NCI-H526 treated with DMSO at 0.1 percent for 48 hours (cell line): ENCODE measurements around the gene ABCD3.

Experiments
- DNase-seq: peaks from one replicate; lab custom pipeline; 2025; lab: John Stamatoyannopoulos, UW

The ABCD3 gene

DNA sequence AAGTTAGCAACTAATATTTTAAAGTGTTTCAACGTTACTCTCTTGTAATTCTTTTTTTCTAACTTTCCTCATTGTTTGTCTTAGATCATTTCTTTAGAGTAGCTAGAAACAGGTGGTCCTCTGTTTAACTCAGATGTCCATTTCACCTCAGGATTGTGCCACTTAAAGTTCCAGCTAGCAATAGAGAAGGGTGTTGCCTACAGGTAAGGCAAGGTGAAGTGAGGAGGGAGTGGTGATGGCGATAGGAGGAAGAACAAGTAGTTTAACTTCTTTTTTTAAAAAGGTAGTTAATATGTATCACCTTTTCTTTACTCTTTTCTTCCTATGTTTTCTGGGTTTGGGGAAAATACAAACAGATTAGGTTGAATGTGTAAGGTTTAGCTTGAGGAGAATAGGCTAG is 44.4 kb downstream of the ABCD3 start:
- DNase-seq = no peak

DNA sequence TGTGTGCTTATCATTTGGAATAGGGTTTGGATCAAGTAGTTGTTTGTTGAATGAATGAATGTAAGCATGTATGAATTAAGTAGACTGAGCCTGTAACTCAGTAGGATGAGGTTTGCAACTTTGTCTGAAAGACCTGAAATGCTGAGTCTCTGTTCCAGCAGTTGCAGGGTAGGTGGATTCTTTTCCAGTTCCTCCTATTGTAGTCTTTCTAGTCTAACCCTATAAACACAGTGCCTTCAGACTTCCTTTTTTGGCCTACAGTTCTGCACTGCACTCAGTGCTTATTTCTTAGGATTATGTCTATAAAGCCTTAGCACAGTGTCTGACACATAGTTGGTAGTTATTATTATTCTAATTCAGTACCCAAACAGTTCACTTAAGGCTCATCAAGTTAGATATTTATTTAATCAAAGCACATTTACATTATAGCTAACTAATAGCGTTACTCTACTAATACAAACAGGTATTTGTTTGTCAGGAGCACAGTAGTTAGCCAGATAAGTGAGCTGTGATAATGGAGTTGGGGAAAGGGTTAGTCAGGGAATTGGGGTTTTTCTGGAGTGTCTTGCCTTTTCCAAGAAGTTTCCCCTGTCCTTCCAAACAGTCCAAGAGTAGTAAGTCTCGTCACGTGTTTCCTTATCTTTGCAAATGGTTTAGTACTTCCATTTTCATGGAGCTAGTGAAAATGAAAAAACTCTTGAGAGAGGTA is 45.0 kb downstream of the ABCD3 start:
- no peak for DNase-seq

DNA sequence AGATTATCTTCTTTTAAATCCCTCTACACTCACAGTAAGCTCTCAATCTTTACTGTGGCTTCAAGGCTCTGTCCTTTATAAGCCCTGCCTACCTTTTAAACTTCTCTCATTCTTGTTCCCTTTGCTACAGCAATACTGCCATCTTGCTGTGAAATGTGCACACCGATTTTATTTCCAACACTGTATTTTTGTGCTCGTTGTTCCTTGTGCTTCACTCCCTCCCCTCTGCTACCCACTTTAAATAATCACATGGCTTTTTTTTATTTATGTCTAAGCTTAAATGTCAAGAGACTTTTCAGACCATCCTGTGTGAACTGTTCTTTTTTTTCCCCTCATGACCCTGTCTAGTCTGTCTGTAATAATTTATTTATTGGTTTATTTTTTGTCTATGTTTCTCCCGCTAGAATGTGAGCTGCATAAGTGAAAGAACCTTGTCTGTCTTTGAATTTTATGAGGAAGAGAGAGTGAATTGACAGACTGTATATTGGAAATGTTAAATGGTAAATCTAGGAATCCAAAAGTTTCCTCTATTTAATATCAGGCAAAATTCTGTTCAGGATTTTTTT is 45.7 kb downstream of the ABCD3 start:
- DNase-seq = no peak

DNA sequence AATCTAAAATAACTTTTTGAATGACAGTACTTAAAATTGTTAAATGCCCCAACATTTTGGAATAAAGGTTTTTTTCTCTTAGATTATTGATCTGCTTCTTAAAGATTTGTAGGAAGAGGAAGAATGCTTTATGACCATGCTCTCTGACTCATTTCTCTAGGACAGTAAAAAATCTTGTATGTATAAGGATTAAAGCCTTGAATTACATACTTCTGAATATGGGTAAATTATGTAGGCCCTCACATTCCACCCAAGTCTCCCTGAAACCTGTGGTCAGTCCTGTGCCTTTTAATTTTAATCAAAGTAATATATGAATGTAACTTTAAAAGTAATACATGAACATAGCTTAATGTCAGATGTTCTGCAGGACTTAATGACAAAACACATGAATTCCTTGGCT is 50.5 kb downstream of the ABCD3 start:
- DNase-seq = no peak

DNA sequence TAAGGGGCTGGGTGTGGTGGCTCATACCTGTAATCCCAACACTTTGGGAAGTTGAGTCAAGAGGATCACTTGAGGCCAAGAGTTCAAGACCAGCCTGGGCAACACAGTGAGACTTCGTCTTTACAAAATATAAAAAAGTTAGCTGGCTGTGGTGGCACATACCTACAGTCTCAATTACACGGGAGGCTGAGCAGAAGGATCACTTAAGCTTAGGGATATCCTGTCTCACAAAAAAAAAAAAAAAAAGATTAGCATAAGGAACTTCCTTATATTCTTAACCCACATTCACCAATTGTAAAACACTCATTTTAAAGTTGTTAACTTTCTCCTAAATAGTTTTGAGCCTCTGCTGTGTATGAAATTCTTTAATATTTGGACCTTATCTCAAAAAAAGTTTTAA is 53.1 kb downstream of the ABCD3 start:
- DNase-seq = no peak

DNA sequence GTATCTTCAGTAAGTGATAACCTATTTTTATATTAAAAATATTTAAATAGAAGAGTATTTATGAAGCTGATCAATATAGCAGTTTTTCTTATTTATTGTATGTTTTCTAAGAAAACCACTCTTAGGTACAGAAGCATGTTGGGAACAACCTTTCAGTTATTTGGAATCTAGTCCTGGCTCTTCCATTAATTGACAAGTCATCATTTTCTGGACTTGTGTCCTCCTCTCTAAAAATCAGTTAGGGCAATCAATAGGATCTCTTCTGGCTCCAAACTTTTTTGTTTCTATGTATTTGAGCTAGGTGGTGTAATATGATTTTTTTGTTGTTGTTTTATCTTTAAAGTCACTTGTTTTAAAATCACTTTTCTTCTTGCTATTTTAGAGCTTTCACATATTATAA is 57.0 kb downstream of the ABCD3 start:
- no peak for DNase-seq

DNA sequence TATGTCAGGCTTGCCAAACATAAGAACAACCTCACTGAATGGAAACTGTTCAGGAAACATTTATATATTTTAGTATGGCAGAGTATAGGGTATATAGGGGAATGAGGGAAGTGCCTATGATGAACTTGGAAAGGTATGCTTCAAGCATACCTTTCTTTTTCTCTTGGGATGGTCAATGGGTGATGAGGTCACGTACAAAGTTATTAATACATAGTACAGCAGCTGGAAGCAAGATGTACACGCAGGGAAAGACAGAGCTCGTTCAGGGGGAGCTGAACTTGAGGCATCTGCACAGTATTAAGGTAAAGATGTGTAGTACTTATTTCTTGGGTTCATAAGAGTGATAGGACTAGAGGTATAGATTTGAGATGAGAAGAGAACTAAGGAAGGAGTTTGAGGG is 61.5 kb downstream of the ABCD3 start:
- DNase-seq = no peak

DNA sequence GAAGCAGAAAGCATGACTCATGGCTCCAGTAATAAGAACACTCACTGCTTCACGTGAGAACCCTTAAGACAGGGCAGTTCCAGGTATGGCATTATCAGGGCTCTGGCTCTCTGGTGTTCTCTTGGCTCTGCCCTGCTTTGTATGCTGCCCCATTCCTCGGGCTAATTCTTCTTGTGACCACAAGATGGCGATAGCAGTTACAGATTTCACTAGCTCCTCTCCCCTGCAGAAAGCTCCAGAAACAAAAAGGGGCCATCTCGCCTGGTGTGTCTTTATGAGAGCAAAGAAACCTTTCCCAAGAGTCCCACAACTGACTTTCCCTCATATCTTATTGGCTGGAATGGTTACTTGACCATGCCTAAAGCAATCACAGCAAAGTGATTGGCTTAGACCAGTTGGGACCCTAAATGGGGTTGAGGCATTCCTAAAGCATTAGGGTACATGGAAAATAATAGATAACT is 63.3 kb downstream of the ABCD3 start:
- peak; percentile 50 for DNase-seq

DNA sequence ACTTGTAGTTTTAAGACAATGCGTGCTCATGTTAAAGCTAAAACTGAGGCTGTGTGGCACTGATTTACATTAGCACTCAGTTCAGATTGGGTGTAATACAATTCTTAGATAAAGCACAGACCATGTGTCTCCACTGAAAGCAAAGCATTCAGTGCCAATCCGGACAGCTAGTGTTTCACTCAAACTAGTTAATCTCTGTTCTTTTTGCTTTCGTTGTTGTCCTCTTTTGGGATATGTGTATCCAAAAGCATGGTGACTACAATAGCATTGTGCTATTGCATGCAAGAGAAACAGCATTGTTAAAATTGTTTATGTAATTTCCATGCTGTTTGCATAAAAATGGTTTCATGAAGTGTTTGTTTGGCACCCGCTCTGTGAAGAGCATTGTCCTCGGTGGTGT is 68.8 kb downstream of the ABCD3 start:
- no peak for DNase-seq

DNA sequence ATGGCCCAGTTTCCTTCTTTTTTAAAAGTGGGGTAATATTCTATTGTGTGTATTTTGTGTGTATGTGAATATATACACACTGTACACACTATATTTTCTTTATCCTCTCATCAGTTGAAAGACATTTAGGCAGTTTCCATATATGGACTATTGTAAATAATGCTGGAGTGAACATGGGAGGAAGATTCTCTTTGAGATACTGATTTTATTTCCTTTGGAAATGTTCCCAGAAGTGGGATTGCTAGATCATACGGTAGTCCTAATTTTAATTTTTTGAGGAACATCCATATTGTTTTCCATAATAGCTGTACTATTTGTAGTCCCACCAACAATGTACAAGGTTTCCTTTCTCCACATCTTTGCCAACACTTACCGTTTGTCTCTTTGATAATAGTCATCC is 72.4 kb downstream of the ABCD3 start:
- DNase-seq = no peak

DNA sequence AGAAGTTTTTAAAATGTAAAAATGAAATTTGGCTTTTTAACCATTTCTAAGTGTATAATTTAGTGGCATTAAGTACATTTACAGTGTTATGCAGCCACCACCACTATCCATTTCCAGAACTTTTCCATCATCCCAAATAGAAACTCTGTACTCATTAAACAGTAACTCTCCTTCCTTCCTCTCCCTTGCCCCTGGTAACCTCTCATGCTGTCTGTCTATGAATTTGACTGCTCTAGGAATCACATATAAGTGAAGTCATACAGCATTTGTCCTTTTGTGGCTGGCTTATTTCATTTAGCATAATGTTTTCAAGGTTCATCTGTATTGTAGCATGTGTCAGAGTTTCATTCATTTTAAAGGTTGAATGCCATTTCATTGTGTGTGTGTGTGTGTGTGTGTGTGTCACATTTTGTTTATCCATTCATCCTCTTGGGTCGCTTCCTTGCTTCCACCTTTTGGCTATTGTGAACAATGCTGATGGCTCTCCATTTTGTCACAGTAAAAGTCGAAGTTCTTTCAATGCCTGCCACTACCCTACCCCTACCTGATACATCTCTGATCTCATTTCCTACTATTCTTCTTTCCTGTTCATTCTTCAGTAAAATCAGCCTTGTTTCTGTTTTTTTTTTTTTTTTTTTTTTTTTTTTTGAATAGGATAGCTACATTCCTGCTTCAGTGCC is 78.0 kb downstream of the ABCD3 start:
- DNase-seq = no peak

DNA sequence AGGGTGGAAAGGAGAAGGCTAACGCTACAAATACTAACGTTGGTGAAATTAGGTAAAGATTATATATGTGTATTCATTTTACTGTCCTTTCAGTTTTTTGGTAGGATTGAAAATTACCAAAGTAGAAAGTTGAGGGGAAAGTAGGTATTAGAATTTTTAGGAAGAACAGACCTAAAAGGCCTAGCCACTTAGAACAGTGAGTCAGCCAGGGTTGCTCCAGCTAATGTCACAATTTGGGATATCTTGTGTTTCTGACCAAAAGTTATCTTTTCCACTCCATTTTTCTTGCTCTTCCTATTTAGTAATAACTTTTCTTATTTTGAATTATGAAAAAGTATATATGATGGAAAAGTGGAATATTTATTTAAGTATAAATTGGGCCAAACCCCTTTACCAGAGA is 83.2 kb downstream of the ABCD3 start:
- no peak for DNase-seq

DNA sequence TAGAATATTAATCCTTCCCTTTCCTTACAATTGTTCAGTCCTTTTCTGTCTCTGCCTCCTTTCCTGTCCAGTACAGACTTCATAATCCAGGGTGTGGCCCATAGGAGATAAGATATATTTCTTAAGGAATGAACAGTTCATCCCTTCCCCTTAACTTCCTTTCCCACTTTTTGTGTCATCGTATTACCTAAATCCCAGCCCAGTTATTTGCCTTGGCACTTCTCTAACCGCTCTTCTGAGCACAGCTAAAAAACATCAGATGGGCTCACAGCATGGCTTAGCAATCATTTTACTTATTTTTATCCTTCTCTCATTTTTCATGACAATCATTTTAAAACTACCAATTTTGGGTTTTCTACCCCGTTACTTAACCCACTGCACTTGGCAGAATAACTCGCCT is 83.7 kb downstream of the ABCD3 start:
- DNase-seq = no peak

DNA sequence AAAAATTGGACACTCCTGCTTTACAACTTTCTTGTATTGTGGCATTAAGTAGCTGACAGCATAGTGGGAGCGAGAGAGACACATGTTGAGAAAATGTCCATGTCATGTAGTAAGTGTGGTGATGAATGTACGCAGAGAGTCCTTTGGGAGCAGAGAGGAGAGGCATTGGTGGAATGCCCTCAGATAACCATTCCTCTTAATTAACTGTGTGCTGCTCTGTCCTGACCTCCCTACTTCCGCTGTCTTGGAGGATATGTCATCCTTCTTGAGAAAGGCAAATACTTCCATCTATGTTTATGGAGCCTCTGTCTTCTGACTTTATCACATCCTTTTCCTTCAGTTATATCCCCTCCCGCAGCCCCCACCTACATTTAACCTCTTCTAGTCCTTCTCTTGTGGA is 85.0 kb downstream of the ABCD3 start:
- DNase-seq = no peak

DNA sequence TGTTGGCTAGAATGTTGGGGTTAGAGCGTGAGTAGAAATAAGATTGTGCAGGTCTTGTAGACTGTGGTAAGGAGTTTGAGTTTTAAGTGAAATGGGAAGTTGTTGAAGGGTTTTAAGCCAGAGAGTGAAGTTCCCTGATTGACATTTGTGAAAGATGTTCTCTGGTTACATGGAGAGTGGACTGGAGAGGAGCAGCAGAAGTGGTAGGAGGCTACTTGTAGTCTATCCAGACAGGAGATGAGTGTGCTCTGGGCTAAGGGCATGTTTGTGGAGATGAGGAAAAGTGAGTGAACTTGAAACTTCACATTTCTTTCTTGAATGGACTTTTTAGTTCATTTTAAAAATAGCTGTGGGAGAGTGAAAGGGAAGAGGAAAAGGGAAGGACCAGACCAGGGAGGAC is 86.4 kb downstream of the ABCD3 start:
- DNase-seq = no peak

DNA sequence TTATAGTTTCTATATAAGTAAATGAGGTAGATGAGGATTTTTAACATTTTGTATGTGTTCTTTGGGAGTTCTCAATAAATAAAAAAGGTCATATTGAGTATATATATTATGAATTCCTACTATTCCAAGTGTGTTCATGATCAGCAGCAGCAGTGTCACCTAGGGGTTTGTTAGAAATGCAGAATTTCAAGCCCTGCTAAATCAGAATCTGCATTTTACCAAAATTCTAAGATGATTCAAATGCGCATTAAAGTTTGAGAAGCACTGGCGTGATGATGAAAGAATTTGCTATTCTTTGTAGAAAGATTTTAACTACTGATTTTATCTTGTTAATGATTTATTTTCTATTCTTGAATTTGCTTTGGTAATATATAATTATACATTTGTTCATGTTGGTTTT is 94.6 kb downstream of the ABCD3 start:
- no peak for DNase-seq

DNA sequence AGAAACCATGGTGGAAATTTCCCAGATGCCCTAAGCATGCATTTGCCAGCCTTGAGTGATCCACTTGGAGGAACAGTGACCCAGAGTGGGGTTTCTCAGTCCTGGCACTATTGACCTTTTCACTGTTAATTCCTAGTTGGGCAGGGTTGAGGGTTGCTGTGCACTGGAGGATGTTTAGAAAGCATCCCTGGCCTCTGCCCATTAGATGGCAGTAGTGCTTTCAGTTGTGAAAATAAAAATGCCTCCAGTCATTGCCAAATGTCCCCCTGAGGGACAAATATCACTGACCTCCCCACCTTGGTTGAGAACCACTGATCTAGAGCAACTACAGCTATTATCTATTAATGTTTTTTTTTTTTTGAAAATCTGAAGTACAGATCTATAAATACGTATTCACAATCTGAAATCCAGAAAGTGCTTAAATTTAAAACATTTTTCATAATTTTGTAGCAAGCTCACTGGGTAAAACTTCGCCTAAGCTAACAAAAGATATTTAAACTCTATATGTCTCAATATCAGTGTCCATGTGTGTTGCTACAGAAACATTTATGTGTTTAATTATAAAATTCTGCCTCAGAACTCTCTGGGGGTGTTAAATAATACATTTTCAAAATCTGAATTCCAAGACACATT is 96.0 kb downstream of the ABCD3 start:
- no peak for DNase-seq

DNA sequence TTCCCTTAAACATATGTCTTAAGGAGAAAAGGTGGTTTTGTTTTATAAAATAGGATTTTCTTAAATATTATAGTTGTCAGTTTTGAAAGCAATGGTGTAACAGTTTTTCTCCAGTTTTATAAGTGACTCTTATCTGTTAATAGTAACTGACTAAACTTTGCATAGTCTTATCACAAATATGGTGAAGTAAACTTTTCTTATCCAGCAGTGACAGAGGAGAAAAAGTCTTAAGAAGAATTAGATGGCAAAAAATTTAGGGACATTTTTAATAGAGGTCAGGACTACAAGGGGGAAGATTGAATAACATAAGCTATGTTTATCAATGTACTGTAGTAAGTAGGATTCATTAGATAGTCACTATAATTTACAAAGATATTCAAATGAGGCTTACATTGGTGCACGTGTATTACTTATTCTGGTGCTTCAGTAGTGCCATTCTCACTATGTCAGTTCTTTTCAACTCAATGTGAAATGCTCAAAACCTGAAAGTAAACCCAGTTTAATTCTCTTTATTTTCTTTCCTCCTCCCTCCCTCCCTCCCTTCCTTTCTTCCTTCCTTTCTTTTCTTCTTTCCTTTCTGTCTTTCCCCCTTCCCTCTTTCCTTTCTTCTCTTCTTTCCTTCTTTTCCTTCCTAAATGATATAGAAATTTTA is 97.2 kb downstream of the ABCD3 start:
- no peak for DNase-seq

DNA sequence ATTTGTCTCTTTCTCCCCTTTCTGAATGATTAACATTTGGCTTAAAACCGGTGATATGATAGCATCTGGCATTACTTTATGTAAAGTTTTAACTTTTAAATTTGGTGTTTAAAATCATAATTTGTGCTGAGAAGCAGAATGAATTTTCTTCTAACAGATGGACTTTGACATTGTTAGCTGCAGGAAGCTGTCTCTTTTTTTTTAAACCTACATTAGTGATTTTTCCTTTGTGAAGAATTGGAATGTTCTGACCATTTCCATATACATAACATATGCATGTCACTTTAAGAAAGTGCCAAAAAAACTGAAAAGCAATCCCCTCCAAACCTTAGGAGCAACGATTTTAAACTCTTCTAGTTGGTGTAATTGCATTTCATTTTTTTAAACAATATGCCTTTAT is 101.2 kb downstream of the ABCD3 start:
- no peak for DNase-seq

DNA sequence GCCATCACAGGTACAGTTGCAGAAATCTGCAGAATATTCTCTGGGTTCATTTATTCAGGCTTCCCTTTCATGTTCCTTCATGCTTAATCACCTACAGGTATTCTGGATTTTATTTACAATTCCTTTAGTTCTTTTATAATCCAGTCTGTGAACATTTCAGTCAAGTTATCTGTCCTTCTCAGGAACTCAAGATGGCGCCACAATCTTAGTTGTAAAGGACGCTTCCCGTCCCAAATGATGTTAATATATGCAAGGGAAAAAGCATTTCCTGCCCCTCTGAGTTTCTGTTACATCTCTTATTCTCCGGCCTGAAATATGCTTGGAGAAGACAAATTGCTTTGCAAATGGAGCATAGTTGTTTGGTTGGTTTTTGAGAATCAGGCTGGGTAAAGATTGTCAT is 104.1 kb downstream of the ABCD3 start:
- DNase-seq = no peak

DNA sequence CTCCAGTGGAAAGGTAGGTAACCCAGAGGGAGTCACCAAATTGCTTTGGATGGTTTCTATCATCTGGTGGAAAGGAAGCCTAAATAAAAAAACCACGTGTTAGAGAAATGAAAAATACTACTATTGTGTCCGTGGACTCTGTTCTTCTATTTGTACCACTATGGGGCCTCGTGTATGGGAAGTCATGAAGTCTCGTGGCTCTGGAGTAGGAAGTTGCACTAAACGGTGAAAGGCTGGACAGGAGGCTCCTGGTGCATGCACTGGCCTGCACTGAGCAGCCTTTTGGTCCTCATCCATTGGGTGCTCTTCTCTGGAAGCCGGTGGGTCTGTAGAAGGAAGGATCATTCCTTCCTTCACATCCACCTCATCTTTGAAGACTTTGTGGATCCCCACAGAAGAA is 106.3 kb downstream of the ABCD3 start:
- DNase-seq = no peak

DNA sequence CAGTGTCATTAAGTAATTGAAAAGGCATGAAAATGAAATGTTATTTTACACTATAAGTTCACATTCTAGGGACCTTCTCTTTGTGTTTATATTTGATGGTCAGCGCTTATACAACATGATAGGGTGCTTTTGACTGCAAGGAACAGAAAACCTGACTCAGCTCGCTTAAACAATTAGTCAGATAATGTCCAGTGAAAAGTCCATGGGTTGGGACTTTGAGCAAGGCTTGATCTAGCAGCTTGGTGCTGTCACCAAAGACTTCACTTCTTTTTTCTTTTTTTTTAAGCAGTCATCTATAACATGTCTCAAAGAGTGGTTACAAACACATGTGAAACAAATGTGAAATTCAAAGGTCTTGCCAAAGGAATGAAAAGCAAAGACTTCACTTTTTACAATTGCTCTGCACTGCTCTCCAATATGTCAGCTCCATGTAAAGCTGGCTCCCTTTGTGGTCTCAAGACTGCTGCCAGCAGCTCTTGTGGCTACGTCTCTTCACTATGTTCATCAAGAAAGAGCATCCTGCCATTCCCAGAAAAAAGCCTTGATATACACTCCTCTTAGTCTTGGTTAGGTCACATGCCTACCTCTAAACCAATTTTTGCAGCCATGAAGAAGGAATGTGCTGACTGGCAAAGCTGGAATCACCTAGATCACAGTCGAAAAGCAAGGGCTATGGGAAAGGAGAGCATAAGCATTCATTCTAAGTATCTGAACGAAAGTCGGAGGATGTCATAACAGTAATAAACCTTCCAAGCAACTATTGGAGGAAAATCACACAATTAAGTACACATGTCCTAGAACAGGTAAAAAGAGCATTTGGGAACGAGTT is 108.2 kb downstream of the ABCD3 start:
- DNase-seq = no peak
